Mucosa of descending colon (tissue), 3 donors: ENCODE measurements around the gene TRIO. TPM values are rescaled to one million over a fixed set of nuclear protein-coding genes. Genes with fewer than 3 reads are reported as not detected.
A peak's percentile ranks its signal among the peaks of the same experiment; 100 is the strongest.

Experiments
- ATAC-seq: fragments of 200-7000 bp; cut with Tn5 transposase; one replicate; pipeline ENCODE4 v1.9.1; 2020; ENCODE audit warnings: mild to moderate bottlenecking, moderate library complexity
- DNase-seq, 3 donors: peaks; one replicate each; pipeline ENCODE4 v3.0.0-alpha.2; 2020
- H3K36me3 ChIP-seq: fragments of 200-600 bp; one replicate; pipeline ENCODE4 v1.8.0; 2021; ENCODE audit warnings: low read depth, mild to moderate bottlenecking
- H3K4me1 ChIP-seq: fragments of 200-600 bp; one replicate; pipeline ENCODE4 v1.8.0; 2021; ENCODE audit warnings: low read depth, mild to moderate bottlenecking
- H3K4me3 ChIP-seq: fragments of 200-600 bp; one replicate; pipeline ENCODE4 v1.8.0; 2021; ENCODE audit warnings: mild to moderate bottlenecking
- H3K9me3 ChIP-seq: fragments of 200-600 bp; one replicate; pipeline ENCODE4 v1.8.0; 2021; ENCODE audit warnings: mild to moderate bottlenecking
- intact Hi-C, 2 donors: fragments of 100-400 bp; cut with DNase I in 1 of 2; cut with micrococcal nuclease in 1 of 2; formaldehyde crosslinking; loops; one replicate each; pipeline versions ENCODE4 v1.11.0 to v1.11.1; 2022; cut with DNase I, micrococcal nuclease
- total RNA-seq, 3 donors: library from RNA; stranded (reverse); fragmentation: NEBNext Ultra II Directional in 2 of 3; extraction: Animal tissue kit (Norgen Biotek cat#: 25700) in 2 of 3; gene quantifications; one replicate each; pipeline versions ENCODE4 v1.2.1 to v1.2.4, GENCODE V29; 2021 to 2023
- TF ChIP-seq, protein P1 (sequence below): fragments of 200-600 bp; IDR thresholded peaks from one replicate; pipeline ENCODE4 v1.8.0; 2022; ENCODE audit warnings: antibody characterized with exemption, mild to moderate bottlenecking
- donor health status: DM: no; HTN: no; CAD: no; lungs with moderate emphysema.
- donor health status: DM: no; HTN: no; CAD: no.
- donor health status: DM: no; HTN: yes; CAD: no.

The TRIO gene
- total RNA-seq, 3 donors from 2014 or later, result 164 to 231 (median 168) TPM

DNA sequence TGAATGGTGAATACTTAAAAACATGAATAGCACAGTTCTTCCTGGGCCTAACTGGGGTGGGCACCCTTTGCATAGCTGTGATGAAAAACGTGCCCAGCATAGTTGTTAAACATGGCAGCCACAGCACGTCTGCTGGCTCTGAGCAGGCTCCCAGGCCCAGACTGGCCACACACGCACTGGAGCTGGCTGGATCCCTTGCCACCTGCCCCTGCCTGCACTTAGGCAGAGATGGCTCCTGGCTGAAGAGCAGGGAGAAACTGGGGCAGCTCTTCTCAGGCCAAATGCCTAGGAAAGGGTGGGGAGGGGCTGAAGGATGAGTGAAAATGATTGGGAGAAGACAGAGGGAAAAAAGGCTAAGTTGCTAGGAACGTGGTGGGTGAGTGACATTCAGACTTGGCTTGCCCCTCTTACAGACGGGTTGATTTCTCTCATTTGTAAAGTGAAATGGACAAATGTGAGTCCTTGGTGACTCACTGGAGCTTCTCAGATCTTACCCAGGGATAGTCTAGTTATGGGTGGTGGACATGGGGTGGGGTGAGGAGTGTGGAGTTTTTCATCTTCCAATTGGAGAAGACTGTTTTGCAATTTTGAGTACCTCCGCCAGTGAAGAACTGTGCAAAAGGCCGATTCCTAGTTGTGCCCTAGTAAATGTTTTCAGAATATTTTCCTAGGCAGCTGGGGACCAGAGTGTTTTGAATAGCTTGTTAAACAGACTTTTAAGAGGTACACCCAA, 42.4 kb downstream of the TRIO start:
- Histone ChIP-seq H3K36me3 (no peaks in the 10 kb centered on the region), H3K4me1 (peaks cover 27% of the 10 kb centered on the region), H3K4me3 (no peak overlapping the region), H3K9me3 (no peaks in the 10 kb centered on the region)
- no peak for DNase-seq
- TF ChIP-seq, protein P1, sequence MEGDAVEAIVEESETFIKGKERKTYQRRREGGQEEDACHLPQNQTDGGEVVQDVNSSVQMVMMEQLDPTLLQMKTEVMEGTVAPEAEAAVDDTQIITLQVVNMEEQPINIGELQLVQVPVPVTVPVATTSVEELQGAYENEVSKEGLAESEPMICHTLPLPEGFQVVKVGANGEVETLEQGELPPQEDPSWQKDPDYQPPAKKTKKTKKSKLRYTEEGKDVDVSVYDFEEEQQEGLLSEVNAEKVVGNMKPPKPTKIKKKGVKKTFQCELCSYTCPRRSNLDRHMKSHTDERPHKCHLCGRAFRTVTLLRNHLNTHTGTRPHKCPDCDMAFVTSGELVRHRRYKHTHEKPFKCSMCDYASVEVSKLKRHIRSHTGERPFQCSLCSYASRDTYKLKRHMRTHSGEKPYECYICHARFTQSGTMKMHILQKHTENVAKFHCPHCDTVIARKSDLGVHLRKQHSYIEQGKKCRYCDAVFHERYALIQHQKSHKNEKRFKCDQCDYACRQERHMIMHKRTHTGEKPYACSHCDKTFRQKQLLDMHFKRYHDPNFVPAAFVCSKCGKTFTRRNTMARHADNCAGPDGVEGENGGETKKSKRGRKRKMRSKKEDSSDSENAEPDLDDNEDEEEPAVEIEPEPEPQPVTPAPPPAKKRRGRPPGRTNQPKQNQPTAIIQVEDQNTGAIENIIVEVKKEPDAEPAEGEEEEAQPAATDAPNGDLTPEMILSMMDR, result no peak
- intact Hi-C loops, result no loop called here
- peak; percentile 37 for ATAC-seq

DNA sequence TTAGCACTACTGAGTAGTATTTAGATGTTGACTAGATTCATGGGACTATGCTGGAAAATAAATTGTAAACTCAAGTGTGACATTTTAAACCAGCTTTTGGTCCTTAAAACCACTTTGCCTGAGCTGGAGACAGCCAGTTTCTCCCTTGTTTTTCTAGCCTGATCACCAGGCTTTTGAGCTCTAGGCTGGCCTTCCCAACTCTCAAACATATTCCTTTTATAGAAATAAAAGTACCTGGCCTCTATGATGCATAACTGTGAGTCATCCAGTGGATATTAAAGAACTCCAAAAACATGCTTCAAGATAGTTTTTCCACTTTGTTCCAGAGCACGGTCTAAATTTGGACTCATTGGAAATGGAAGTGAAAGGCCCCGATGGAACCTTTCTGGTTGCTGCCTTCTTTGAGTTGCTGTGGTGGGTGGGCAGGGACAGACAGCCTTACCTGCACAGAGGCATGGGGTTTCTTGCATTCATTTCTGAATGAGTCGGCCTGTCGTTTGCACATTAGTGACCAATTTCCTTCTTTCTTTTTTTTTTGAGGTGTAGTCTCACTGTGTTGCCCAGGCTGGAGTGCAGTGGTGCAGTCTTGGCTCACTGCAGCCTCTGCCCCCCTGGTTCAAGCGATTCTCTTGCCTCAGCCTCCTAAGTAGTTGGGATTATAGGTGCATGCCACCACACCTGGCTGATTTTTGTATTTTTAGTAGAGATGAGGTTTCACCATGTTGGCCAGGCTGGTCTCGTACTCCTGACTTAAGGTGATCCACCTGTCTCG, 43.1 kb downstream of the TRIO start:
- Histone ChIP-seq H3K9me3 (no peaks in the 10 kb centered on the region), H3K36me3 (no peaks in the 10 kb centered on the region), H3K4me1 (peaks cover 27% of the 10 kb centered on the region), H3K4me3 (no peak overlapping the region)
- ATAC-seq (peak; percentile 15), DNase-seq (no peak)
- intact Hi-C loops, result no loop called here
- TF ChIP-seq, protein P1, result no peak

DNA sequence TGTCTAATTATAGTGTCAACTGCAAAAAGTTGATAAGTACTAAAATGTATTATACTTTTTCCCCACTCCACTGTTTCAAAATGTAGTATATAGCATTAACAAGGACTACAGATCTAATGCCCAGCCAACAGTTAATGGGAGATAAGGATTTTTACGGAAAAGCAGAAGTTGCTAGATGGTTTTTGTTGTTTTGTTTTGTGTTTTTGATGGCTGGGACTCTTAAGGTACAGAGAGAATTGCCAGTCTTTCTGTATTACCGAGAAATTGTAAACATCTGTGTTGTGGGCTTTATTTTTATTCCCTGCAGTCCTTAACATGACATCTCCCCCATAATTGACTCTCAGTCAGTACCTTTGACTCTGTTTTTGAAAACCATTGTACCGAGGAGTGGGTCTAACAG, 44.0 kb downstream of the TRIO start:
- no peak overlapping the region for H3K4me3 ChIP-seq
- no peak for ATAC-seq
- no peaks in the 10 kb centered on the region for H3K36me3 ChIP-seq
- TF ChIP-seq, protein P1, result no peak
- DNase-seq, result no peak
- intact Hi-C loops, result no loop called here
- peaks cover 27% of the 10 kb centered on the region for H3K4me1 ChIP-seq
- H3K9me3 ChIP-seq, result no peaks in the 10 kb centered on the region

DNA sequence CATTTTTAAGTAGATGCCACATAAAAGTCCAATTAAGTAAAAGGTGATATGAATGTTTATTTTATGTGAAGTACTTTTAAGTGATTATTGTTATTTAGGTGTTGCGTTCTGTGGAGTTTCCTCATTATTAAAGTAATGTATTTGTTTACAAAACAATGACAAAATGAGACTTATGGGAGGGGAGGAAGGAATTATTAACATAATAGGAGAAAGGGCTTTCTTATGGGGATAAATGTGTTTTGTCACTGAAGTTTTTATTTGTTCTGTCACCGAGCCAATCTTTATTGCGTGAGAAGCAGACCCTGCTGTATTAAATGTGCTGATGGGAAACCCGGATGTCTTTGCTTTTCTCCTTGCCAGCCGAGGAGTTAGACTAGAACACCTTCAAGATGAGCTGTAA, 44.5 kb downstream of the TRIO start:
- ATAC-seq, result no peak
- intact Hi-C loops, result no loop called here
- H3K4me1 ChIP-seq, result peaks cover 27% of the 10 kb centered on the region

DNA sequence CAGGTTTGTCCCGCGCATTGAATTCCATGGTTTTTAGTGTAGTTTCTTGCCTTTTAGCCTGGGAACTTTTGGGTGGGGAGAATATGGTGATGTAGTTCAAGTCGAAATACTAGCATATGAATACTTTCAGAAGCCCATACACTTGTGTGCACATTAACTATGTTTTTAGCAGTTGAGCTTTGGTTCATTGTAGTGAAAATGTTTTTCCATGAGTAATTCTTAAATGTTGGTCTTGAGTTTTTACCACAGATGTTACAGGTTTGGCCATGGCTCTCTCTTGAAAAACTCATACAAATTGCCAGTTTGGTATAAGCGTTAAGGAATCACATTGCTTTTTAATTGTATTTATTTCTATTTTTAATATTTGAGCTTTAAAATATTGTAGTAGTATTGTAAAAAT, 45.6 kb downstream of the TRIO start:
- intact Hi-C loops, result no loop called here
- no peak for DNase-seq
- Histone ChIP-seq H3K9me3 (no peaks in the 10 kb centered on the region), H3K4me3 (no peak overlapping the region), H3K4me1 (peaks cover 23% of the 10 kb centered on the region), H3K36me3 (no peaks in the 10 kb centered on the region)
- TF ChIP-seq, protein P1, result no peak
- no peak for ATAC-seq

More for the DNA sequence above, 44.5 kb downstream of the TRIO start:
- Histone ChIP-seq H3K9me3 (no peaks in the 10 kb centered on the region), H3K4me3 (no peak overlapping the region), H3K36me3 (no peaks in the 10 kb centered on the region)
- TF ChIP-seq, protein P1, result no peak
- DNase-seq, result no peak
